T-cell (primary cell): ENCODE data around the gene LRRC10B. TPM values are rescaled to one million over a fixed set of nuclear protein-coding genes. Genes with fewer than 3 reads are reported as not detected.
"Not testable (repeated sequence)": the region's sequence is repeated elsewhere in the genome, so short reads cannot be mapped to it uniquely, and the experiment has no call there.

Experiments used
- ATAC-seq, 4 experiments: fragments of 200-7000 bp in 3 of 4; fragments of 150-1000 bp in 1 of 4; cut with Tn5 transposase; replicated peaks in 1 of 4; 1 replicate in 3 of 4; 2 replicates in 1 of 4; pipeline ENCODE4 v1.10.0; 2021; ENCODE audit warnings: moderate library complexity in 3 of 4, mild to moderate bottlenecking in 2 of 4, moderate number of reproducible peaks in 1 of 4
- CTCF ChIA-PET, 2 donors: fragments of 300-600 bp; sonication (Branson Sonifier 250); formaldehyde crosslinking; loops; one replicate each; lab custom pipeline; 2022; ENCODE audit warnings: antibody characterized with exemption in 2 of 2; lab: Charles Lee
- POLR2A ChIA-PET, 2 donors: fragments of 300-600 bp; sonication (Branson Sonifier 250); formaldehyde crosslinking; loops; one replicate each; lab custom pipeline; 2022; ENCODE audit warnings: antibody characterized with exemption in 2 of 2; lab: Charles Lee
- DNase-seq, 35 experiments: peaks; one replicate each; pipeline versions ENCODE4 v3.0.0 to v3.0.0-alpha.2; 2013 to 2023
- H3K27ac ChIP-seq: one replicate; pipeline ENCODE4 v1.5.1; 2013; ENCODE audit warnings: low read length
- H3K27me3 ChIP-seq, 2 experiments: replicated peaks in 1 of 2; 1 replicate in 1 of 2; 2 replicates in 1 of 2; pipeline versions ENCODE4 v1.6.1 to v1.7.0; 2013; ENCODE audit warnings: low read length in 1 of 2, mixed read lengths in 1 of 2; ENCODE audit not compliant: control insufficient read depth in 2 of 2, insufficient read depth in 2 of 2; ENCODE audit errors: extremely low read depth in 1 of 2
- H3K36me3 ChIP-seq, 2 donors: 1 replicate in 1 of 2; 2 replicates in 1 of 2; pipeline versions ENCODE4 v1.6.1 to v1.7.0; 2013; ENCODE audit warnings: low read length in 1 of 2; ENCODE audit not compliant: control insufficient read depth in 2 of 2, insufficient read depth in 1 of 2; ENCODE audit errors: extremely low read depth in 1 of 2
- H3K4me1 ChIP-seq, 2 experiments: 1 replicate in 1 of 2; 2 replicates in 1 of 2; pipeline versions ENCODE4 v1.6.1 to v1.7.0; 2013; ENCODE audit warnings: low read length in 2 of 2, mixed read lengths in 1 of 2; ENCODE audit not compliant: insufficient read depth in 2 of 2, control insufficient read depth in 1 of 2; ENCODE audit errors: extremely low read depth in 1 of 2
- H3K4me3 ChIP-seq, 2 donors: 1 replicate in 1 of 2; 2 replicates in 1 of 2; pipeline versions ENCODE4 v1.5.1 to v1.7.0; 2013; ENCODE audit warnings: mild to moderate bottlenecking in 2 of 2, low read length in 1 of 2, moderate library complexity in 1 of 2; ENCODE audit not compliant: control insufficient read depth in 1 of 2; ENCODE audit errors: extremely low read depth in 1 of 2
- H3K9me3 ChIP-seq: 2 replicates; pipeline ENCODE4 v1.7.0; 2013
- H3K27ac Mint-ChIP-seq, 2 donors: one replicate each; pipeline ENCODE4 v1.8.0; 2020 to 2021; ENCODE audit warnings: mild to moderate bottlenecking in 2 of 2, mixed read lengths in 2 of 2
- H3K27me3 Mint-ChIP-seq, 2 donors: one replicate each; pipeline ENCODE4 v1.8.0; 2021 to 2022; ENCODE audit warnings: mixed read lengths in 2 of 2
- H3K36me3 Mint-ChIP-seq: one replicate; pipeline ENCODE4 v1.8.0; 2021; ENCODE audit warnings: mixed read lengths
- H3K4me1 Mint-ChIP-seq, 3 donors: one replicate each; pipeline ENCODE4 v1.8.0; 2020 to 2022; ENCODE audit warnings: mixed read lengths in 3 of 3, mild to moderate bottlenecking in 1 of 3
- H3K4me3 Mint-ChIP-seq, 3 donors: one replicate each; pipeline ENCODE4 v1.8.0; 2020 to 2022; ENCODE audit warnings: mild to moderate bottlenecking in 3 of 3, mixed read lengths in 3 of 3, moderate library complexity in 3 of 3
- H3K9me3 Mint-ChIP-seq, 3 donors: one replicate each; pipeline ENCODE4 v1.8.0; 2020 to 2022; ENCODE audit warnings: mixed read lengths in 3 of 3
- WGBS: methylation state at CpG from one replicate; pipeline ENCODE4 v1.1.5; 2013; ENCODE audit warnings: missing lambda C conversion rate; ENCODE audit not compliant: insufficient coverage; 5-methylcytosine and 5-hydroxymethylcytosine counted together
- total RNA-seq, 35 experiments: library from RNA in 6 of 35; stranded (reverse) in 6 of 35; fragments of 120-200 nt in 1 of 35; gene quantifications; one replicate each; pipeline versions ENCODE4 v1.2.1 to v1.2.4 and lab custom pipeline; 2013 to 2026

The LRRC10B gene
- total RNA-seq, 5 donors from 2014 or later (not counting 1 experiment from before 2014, with no cell fraction given): 0.21 TPM; not detected in 4

DNA sequence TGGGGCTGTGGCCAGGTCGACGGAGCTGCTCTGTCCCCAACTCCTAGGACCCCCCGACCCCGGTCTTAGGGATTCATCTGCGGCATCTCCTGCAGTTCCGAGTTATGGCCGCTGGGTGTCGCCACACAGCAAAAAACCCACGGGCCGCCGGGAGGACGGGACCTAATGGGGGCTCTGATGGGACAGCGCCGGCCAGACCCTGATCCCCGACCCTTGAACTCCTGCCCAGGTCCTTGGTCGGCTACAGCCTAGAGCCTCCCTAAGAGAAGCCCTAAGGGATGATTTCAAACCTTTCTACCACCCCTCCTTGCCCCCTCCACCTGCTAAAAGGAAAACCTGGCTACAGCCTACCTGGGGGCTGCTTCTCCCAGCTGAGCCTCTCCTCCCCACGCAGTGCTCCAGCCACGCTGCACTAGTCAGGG lies 30.8 kb upstream of the LRRC10B start:
- peaks cover 0 to 9% of the 10 kb centered on the region in 2 experiments for H3K4me1 ChIP-seq
- H3K4me3 ChIP-seq: no peak overlapping the region
- 4% methylated on average over 16 of the region's 18 CpGs for WGBS
- Mint-ChIP-seq H3K4me1 (peaks cover 7 to 14% (median 8%) of the 10 kb centered on the region in 3 donors), H3K9me3 (no peaks in the 10 kb centered on the region), H3K4me3 (no peak overlapping the region), H3K27ac (no peak overlapping the region), H3K27me3 (no peaks in the 10 kb centered on the region), H3K36me3 (peaks cover 13% of the 10 kb centered on the region)
- ChIA-PET POLR2A (no interaction called here), CTCF (interaction anchor here in 1 of 2 donors (1.3 kb wide), 1 partner anchor 39 kb away, joined by 6 read pairs; no protein-coding TSS in a partner anchor)
- peaks cover 0 to 4% of the 10 kb centered on the region in 2 donors for H3K36me3 ChIP-seq
- no peaks in the 10 kb centered on the region for H3K9me3 ChIP-seq
- H3K27me3 ChIP-seq: peaks cover 0 to 29% of the 10 kb centered on the region in 2 experiments
- DNase-seq (peak in 33 of 35 experiments; percentile 9 to 70 (median 38)), ATAC-seq (peak in 3 of 4 experiments; percentile 36 to 64 (median 40))
- H3K27ac ChIP-seq: no peak overlapping the region

DNA sequence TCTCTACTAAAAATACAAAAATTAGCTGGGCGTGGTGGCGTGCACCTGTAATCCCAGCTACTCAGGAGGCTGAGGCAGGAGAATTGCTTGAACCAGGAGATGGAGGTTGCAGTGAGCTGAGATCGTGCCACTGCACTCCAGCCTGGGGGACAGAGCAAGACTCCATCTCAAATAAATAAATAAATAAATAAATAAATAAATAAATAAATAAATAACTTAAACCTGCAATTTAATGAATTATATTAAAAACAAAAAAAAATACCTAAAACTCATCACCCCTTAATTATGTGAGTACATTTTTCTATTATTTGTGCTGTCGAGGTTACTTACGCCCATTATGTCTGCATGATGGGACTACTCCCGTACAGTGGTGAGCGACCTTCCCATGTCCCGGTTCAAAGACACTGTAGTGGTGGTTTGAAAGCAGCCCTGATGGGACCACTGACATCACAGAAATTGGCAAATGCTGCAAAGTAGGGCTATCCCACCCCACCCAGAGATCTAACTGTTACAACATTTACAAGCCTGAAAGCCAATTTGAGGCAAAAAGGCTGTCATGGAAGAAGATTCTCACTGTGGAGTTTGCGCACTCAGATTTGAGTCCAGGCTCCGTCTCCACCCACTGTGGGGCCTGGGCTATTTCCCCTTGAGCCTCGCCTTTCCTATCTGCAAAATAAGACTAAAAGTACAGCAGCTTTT lies 29.0 kb upstream of the LRRC10B start:
- CTCF ChIA-PET: interaction anchor here in 1 of 2 donors (0.6 kb wide), 1 partner anchor 419 kb away, joined by 5 read pairs; no protein-coding TSS in a partner anchor
- H3K4me3 ChIP-seq, H3K36me3 ChIP-seq, H3K9me3 ChIP-seq, ATAC-seq, H3K4me3 Mint-ChIP-seq, H3K27me3 Mint-ChIP-seq, H3K27ac Mint-ChIP-seq, H3K36me3 Mint-ChIP-seq, POLR2A ChIA-PET, H3K9me3 Mint-ChIP-seq, DNase-seq, H3K4me1 ChIP-seq, H3K27ac ChIP-seq: not testable (repeated sequence)
- WGBS: 86% methylated on average over 3 of the region's 11 CpGs
- peaks cover 7 to 14% (median 8%) of the 10 kb centered on the region in 3 donors for H3K4me1 Mint-ChIP-seq
- peaks cover 0 to 34% of the 10 kb centered on the region in 2 experiments for H3K27me3 ChIP-seq

DNA sequence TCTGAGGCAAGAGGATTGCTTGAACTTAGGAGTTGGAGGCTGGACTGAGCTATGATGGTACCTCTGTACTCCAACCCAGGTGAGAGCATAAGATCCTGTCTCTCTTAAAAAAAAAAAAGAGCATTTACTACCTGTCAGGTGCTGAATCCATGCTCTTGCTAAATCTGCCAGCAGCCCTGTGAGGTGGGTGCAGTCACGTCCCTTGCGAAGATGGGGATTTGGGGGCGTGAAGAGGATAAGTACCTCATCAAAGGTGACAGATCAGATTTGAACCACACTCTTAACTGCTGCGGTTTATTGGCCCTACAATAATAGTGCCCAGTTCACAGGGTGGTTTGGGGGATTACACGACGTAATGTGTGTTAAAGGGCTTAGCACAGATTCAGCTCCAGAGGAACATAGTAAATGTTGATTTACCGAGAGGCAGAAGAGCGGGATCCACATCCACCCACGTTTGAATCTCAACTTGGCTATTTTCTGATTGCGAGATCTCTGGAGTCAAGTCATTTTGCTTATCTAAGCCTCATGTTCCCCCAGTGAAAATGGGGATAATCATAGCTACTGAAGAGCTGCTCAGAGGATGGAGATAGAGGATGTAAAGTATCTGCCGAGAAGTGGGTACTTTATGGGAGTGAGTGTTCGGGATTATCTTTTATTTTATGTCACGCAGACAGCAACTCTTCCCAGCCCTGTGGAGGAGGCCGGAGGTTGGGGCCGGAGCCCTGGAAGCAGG lies 28.1 kb upstream of the LRRC10B start:
- H3K4me1 ChIP-seq: peaks cover 0 to 9% of the 10 kb centered on the region in 2 experiments
- no peaks in the 10 kb centered on the region for H3K36me3 ChIP-seq
- no peak overlapping the region for H3K4me3 ChIP-seq
- DNase-seq: no peak
- H3K9me3 Mint-ChIP-seq: no peaks in the 10 kb centered on the region
- ChIA-PET CTCF (interaction anchor here in 1 of 2 donors (0.6 to 0.7 kb wide), 3 partner anchors 22 to 420 kb away, joined by 3 to 5 read pairs (median 3); no protein-coding TSS in a partner anchor), POLR2A (no interaction called here)
- no peaks in the 10 kb centered on the region for H3K9me3 ChIP-seq
- peaks cover 0 to 5% of the 10 kb centered on the region in 2 donors for H3K27me3 Mint-ChIP-seq
- H3K36me3 Mint-ChIP-seq: no peaks in the 10 kb centered on the region
- peaks cover 7 to 14% (median 8%) of the 10 kb centered on the region in 3 donors for H3K4me1 Mint-ChIP-seq
- no peak overlapping the region for H3K4me3 Mint-ChIP-seq
- peaks cover 0 to 34% of the 10 kb centered on the region in 2 experiments for H3K27me3 ChIP-seq
- no peak overlapping the region for H3K27ac ChIP-seq
- WGBS: 91% methylated on average over 9 of the region's 15 CpGs
- ATAC-seq: no peak
- no peak overlapping the region for H3K27ac Mint-ChIP-seq

DNA sequence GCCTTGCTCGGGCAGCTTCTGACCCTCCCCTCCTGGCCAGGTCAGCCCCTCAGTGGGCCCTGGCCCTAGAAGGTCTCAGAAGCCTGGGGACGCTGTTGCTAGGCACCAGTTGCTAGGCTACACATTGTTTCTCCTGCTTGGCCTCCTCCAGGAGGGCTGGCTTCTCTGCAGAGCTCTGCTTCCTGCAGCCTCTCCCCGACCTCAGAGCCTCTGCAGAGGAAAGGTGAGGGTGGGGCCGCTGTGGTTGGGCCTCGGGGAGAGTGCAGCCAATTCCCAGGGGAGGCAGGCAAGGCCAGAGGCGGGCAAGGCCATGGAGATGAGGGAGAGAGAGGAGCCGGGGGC lies 27.6 kb upstream of the LRRC10B start:
- Mint-ChIP-seq H3K9me3 (no peaks in the 10 kb centered on the region), H3K36me3 (no peaks in the 10 kb centered on the region), H3K27me3 (peaks cover 0 to 5% of the 10 kb centered on the region in 2 donors), H3K4me3 (no peak overlapping the region), H3K4me1 (peaks cover 7 to 14% (median 8%) of the 10 kb centered on the region in 3 donors), H3K27ac (no peak overlapping the region)
- Histone ChIP-seq H3K9me3 (no peaks in the 10 kb centered on the region), H3K36me3 (no peaks in the 10 kb centered on the region), H3K27ac (no peak overlapping the region), H3K4me3 (no peak overlapping the region), H3K27me3 (peaks cover 0 to 34% of the 10 kb centered on the region in 2 experiments), H3K4me1 (peaks cover 0 to 9% of the 10 kb centered on the region in 2 experiments)
- POLR2A ChIA-PET: no interaction called here
- ATAC-seq (no peak), DNase-seq (no peak)
- WGBS: 49% methylated on average over 6 of the region's 7 CpGs
- CTCF ChIA-PET: interaction anchor here in 1 of 2 donors (0.6 to 0.7 kb wide), 2 partner anchors 22 to 158 kb away, joined by 3 read pairs; no protein-coding TSS in a partner anchor

DNA sequence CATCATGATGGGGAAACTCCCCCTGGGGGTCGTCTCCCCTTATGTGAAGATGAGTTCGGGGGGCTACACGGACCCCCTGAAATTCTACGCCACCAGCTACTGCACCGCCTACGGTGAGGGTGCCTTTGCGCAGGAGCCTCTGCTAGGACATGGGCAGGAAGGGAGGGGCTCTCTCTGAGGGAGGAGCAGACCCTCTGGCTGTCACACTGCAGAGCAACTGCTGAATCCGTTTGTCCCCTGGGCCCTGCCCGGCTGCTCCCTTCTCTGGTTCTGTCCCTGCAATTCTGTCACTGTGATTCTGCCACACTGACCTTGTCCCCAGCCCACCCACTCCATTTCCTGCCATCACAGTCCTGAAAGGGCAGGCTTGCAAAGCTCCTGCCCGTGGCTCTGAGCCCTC lies 26.7 kb upstream of the LRRC10B start:
- H3K4me1 ChIP-seq: peaks cover 0 to 9% of the 10 kb centered on the region in 2 experiments
- peaks cover 0 to 5% of the 10 kb centered on the region in 2 donors for H3K27me3 Mint-ChIP-seq
- no peak for DNase-seq
- no peaks in the 10 kb centered on the region for H3K9me3 ChIP-seq
- H3K9me3 Mint-ChIP-seq: no peaks in the 10 kb centered on the region
- peaks cover 7 to 14% (median 8%) of the 10 kb centered on the region in 3 donors for H3K4me1 Mint-ChIP-seq
- peaks cover 0 to 34% of the 10 kb centered on the region in 2 experiments for H3K27me3 ChIP-seq
- WGBS: 78% methylated on average over 8 of the region's 10 CpGs
- POLR2A ChIA-PET: no interaction called here
- H3K27ac Mint-ChIP-seq: no peak overlapping the region
- ATAC-seq: no peak
- H3K36me3 ChIP-seq: no peaks in the 10 kb centered on the region
- H3K4me3 Mint-ChIP-seq: no peak overlapping the region
- CTCF ChIA-PET: no interaction called here
- H3K4me3 ChIP-seq: no peak overlapping the region
- H3K27ac ChIP-seq: no peak overlapping the region
- peaks cover 3% of the 10 kb centered on the region for H3K36me3 Mint-ChIP-seq

DNA sequence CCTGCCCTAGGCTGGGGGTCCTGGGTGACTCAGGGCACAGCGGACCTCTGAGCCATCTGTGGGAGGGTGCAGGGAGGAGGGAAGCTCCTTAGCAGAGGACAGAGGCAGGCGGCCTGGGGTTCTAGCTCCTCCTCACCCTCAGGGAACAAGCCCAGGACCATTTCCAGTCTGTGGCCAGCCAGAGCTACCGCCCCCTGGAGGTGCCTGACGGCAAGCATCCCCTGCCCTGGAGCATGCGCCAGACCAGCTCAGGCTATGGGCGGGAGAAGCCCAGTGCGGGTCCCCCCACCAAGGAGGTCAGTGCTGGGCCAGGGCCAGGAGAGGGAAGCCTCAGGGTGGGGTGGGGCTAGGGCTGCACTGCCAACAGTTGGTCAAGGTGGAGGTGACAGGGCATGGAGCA lies 26.0 kb upstream of the LRRC10B start:
- ChIA-PET CTCF (interaction anchor here in 1 of 2 donors (0.7 kb wide), 1 partner anchor 115 kb away, joined by 3 read pairs; no protein-coding TSS in a partner anchor), POLR2A (no interaction called here)
- 53% methylated on average over 5 of the region's 7 CpGs for WGBS
- Mint-ChIP-seq H3K27me3 (peaks cover 0 to 5% of the 10 kb centered on the region in 2 donors), H3K4me1 (peaks cover 7 to 14% (median 8%) of the 10 kb centered on the region in 3 donors), H3K36me3 (peaks cover 9% of the 10 kb centered on the region), H3K4me3 (no peak overlapping the region), H3K9me3 (no peaks in the 10 kb centered on the region), H3K27ac (no peak overlapping the region)
- DNase-seq (peak in 2 of 35 experiments; percentile 8), ATAC-seq (peak in 2 of 4 experiments; percentile 26 to 33)
- H3K27me3 ChIP-seq: peaks cover 0 to 33% of the 10 kb centered on the region in 2 experiments
- peaks cover 0 to 8% of the 10 kb centered on the region in 2 experiments for H3K4me1 ChIP-seq
- H3K27ac ChIP-seq: no peak overlapping the region
- no peak overlapping the region for H3K4me3 ChIP-seq
- peaks cover 2 to 3% of the 10 kb centered on the region in 2 donors for H3K36me3 ChIP-seq
- H3K9me3 ChIP-seq: no peaks in the 10 kb centered on the region
